HG02885 (cell line): ENCODE measurements around the gene CNPPD1.

ENCODE experiments used
- ATAC-seq: cut with Tn5 transposase; IDR thresholded peaks from one replicate; pipeline ENCODE4 v1.9.1; 2021; ENCODE audit warnings: mild to moderate bottlenecking; ENCODE audit not compliant: unreplicated experiment, poor library complexity

The CNPPD1 gene

GRCh38 chr2:219163156-219163555, 13.6 kb downstream of the CNPPD1 start:
- no peak for ATAC-seq

DNA sequence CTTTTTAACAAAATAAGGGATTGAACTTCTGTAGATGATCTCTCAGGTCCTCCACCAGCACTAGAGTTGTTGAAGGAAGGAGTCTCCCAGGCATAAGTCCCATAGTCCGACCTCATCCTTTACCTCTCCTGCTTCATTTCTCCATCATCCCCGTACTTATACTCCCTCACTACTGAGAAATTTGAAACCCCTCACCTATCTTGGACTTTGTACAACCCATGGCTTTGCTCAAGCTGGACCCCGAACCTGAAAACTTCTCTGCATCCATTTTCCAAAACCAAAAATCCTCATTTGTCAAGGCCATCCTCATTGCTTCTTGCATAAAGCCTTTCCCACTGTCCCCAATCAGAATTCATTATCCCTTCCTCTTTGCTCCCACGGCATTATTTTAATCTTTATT, 15.6 kb downstream of the CNPPD1 start:
- no peak for ATAC-seq

- ATAC-seq = peak; percentile 86
Measured at GRCh38 chr2:219160186-219161017, 16.3 kb downstream of the CNPPD1 start, which contains the start of gene NHEJ1. Gene NHEJ1, minus strand, starts transcription at chr2:219160815. Its CDS starts 2,453 bp downstream, at chr2:219158362.

- ATAC-seq = peak; percentile 1
Measured at GRCh38 chr2:219159771-219160185, 16.9 kb downstream of the CNPPD1 start.

DNA sequence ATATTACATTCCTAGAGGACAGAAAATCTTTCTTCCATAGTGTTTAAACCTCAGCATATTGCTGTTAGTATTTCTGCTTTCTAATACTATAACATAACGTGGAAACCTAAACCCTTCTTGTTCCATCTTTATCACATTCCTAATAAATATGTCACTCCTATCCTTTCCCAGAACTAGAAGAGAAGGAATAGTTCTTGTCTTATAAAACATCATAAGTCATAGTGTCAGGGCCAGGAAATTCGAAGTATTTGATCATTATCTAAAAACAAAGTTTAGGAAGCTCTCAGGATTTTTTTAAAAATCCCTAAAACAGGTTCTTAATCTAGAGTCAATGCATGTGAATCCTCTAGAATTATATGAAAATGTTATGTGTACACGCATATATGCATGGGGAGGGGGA, 18.1 kb downstream of the CNPPD1 start:
- no peak for ATAC-seq

GRCh38 chr2:219158025-219158424, 18.7 kb downstream of the CNPPD1 start:
- no peak for ATAC-seq

DNA sequence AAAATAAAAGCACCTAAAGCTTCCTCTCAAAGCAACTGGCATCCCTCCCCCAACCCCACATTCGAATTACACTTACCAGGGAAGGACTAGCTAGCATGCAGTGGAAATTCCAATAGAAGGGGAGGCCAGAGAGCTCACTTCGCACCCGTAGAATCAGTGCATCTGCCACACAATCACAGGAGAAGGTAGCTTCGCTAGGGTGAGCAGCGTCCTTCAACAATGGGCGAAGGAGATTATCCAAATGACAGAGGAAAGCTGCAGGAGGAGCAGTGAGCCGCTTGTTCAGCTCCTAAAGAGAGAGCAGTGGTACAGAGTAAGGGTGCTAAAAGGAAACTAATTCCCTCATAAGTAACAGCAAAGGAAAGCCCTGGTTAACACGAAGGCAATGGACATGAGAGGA, 19.3 kb downstream of the CNPPD1 start:
- ATAC-seq = no peak

DNA sequence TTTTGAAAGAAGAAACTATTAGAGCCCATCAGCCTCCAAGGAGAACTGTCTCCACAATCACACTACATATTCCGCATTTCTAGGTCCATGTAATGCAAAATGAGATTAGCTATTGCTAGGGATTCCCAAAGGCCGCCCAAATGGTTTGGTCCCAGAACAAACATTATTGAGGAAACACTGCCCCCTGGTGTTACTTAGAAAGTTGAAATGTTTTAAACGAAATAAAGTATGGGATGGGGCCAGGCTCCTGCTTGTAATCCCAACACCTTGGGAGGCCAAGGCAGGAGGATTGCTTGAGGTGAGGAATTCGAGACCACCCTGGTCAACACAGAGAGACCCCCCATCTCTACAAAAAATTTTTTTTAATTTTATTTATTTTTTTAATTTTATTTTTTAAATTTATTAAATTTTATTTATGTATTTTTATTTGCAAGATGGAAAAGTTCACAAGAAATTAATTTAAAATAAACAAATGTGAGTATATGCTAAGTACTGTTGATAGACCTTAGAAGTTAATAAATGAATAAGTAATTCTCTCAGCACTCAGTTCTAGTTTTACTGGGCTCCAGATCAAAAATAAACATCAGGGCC, 21.6 kb downstream of the CNPPD1 start:
- no peak for ATAC-seq

GRCh38 chr2:219149667-219150066, 27.1 kb downstream of the CNPPD1 start:
- ATAC-seq = no peak

DNA sequence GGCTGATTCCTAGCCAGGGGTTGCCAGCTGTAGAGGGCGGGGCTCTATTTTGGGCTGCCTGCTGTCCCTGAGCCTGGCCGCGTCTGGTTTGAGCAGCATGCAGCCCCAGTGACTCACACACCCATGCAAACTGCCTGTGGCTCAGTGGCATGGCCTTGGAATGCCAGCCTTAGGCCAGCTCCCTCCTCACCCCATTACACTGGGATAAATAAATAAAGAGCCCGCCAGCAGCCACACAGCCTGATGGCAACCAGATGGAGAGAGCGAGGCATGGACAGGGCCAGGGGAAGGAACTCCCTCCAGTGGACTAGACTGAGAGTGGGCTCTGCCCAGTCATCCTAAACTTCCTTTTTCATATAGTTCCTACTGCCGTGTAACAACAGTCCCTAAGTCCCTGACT, 34.4 kb downstream of the CNPPD1 start:
- no peak for ATAC-seq

- no peak for ATAC-seq
Measured at GRCh38 chr2:219140722-219141121, 36.0 kb downstream of the CNPPD1 start.

DNA sequence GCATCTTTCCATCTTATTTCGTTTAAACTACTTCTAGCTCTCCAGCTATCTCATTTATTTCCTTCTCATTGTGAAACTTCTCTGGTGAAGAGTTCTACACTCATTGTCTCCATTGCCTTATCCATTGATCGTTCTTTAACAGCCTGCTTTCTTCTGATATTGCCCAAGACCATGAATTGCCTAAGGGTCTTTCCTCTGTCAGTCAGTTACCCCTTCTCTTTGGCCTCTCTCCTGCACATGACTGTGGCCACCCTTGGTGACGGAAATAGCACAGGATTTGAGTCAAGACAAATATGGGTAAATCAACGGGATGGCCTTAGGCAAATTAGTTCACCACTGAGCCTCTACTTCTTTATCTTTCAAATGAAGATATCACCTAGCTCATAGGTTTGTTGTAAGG, 42.7 kb downstream of the CNPPD1 start:
- no peak for ATAC-seq

DNA sequence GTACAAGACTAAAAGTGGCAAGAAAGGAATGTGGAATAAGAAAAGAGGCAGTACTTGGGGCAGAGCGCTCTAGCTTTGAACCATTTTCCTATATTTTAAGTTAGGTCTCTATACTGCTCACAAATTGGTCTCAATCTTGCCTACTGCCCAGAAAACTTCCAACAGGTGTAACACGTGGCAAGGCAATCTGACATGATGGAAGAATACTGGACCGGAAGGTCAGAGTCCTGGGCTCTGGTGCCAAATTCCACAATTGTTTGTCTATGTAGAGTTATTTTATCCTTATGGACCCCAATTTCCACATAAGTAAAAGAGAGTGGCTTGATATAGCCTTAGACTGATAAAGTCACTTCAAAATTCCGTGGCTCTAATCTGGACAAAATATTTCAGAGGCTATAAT, 45.0 kb downstream of the CNPPD1 start:
- ATAC-seq = no peak

GRCh38 chr2:219131327-219131726, 45.4 kb downstream of the CNPPD1 start:
- ATAC-seq = no peak

GRCh38 chr2:219129589-219129988, 47.1 kb downstream of the CNPPD1 start:
- no peak for ATAC-seq

- ATAC-seq = no peak
Measured at GRCh38 chr2:219128396-219128795, 48.3 kb downstream of the CNPPD1 start.

DNA sequence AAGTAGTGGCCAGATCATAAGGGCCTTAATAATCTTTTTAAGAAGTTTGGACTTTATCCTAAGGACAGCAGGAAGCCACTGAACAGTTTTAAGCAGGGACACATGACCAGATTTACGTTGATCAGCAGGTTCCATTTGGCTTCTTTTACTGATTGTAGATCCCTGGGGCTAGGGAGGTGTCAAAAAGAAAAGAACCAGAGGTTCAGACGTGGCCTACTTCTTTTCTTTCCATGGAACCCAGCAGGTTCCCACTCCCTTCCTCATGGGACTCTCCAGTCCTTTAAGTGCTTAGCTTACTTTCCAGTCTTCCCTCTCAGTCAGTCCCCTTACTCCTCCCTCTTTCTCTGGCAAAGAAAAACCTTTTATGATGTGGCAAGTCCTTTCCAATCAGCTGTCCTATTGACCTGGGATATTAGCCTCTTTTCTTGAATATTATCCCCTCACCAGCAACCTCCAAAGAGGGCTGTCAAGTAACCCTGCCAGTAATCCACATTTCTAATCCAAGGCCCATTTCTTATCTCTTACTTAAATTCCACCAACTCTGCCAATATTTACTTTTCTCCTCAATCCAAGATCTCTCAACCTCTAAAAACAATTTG, 49.6 kb downstream of the CNPPD1 start:
- ATAC-seq = no peak

GRCh38 chr2:219126555-219126954, 50.2 kb downstream of the CNPPD1 start:
- ATAC-seq = no peak

GRCh38 chr2:219125886-219126270, 50.8 kb downstream of the CNPPD1 start:
- no peak for ATAC-seq

DNA sequence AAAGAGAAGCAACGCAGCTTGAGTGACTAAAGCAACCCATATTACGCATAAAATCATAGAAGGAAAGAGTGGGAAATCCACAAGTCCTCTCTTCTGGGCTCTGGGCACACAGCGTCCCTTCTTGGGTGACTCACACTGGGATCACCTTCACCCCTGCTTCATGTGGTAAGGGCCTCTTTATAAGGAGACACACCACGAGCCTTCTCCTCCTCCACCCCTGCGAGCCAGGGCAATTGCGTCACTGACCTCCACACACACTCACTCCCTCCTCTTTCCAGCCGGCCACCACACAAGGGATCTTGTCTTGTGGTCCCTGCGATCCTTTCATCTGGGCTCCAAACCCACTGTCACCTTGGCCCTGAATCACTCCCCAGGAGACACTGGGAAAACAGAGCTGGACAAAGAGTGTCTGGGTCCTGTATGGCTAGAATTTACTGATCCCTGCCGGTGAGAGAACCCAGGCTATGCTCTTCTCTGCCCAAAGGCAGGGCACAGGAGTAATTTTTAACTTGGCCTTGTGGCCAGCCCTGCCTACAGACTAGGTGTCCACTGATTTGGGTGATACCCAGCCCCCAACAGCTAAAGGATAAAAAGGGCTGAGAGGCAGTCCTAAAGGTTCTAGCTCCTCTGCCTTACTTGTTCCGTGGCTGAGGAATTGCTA, 51.4 kb downstream of the CNPPD1 start:
- no peak for ATAC-seq
